Adrenal gland (tissue), 12 donors: Measurements from ENCODE around the gene TRAPPC3. TPM values are rescaled to one million over a fixed set of nuclear protein-coding genes. Genes with fewer than 3 reads are reported as not detected.
"Not testable (repeated sequence)": the region's sequence is repeated elsewhere in the genome, so short reads cannot be mapped to it uniquely, and the experiment has no call there.

Experiments used
- DNase-seq, 7 donors: peaks; one replicate each; pipeline ENCODE4 v3.0.0-alpha.2; 2019 to 2020
- H3K27ac ChIP-seq, 5 donors: fragments of 200-600 bp; sonication (generic) in 4 of 5; 1 replicate in 3 of 5; 2 replicates in 2 of 5; pipeline versions ENCODE4 v1.5.1 to v1.8.0; 2016 to 2020; ENCODE audit warnings: mild to moderate bottlenecking in 1 of 5
- H3K27me3 ChIP-seq: fragments of 200-600 bp; 2 replicates; pipeline ENCODE4 v1.8.0; 2021
- H3K36me3 ChIP-seq, 2 donors: fragments of 200-600 bp; replicated peaks in 1 of 2; 1 replicate in 1 of 2; 2 replicates in 1 of 2; pipeline versions ENCODE4 v1.5.1 to v1.8.0; 2018 to 2022
- H3K4me1 ChIP-seq, 2 donors: fragments of 200-600 bp; replicated peaks in 1 of 2; 1 replicate in 1 of 2; 2 replicates in 1 of 2; pipeline versions ENCODE4 v1.5.1 to v1.8.0; 2018 to 2021
- H3K4me3 ChIP-seq, 4 donors: fragments of 200-600 bp; sonication (generic) in 3 of 4; one replicate each; pipeline ENCODE4 v1.5.1; 2016 to 2018
- H3K9me3 ChIP-seq, 3 donors: fragments of 200-600 bp; sonication (generic) in 1 of 3; replicated peaks in 1 of 3; 1 replicate in 2 of 3; 2 replicates in 1 of 3; pipeline versions ENCODE4 v1.5.1 to v1.8.0; 2016 to 2021
- CTCF ChIP-seq, 6 experiments: fragments of 450-650 bp in 4 of 6; fragments of 200-600 bp in 2 of 6; sonication (generic) in 1 of 6; IDR thresholded peaks; 1 replicate in 5 of 6; 2 replicates in 1 of 6; pipeline versions ENCODE4 v1.5.1 to v1.8.0; 2016 to 2021; ENCODE audit warnings: antibody characterized with exemption in 6 of 6, mild to moderate bottlenecking in 2 of 6, moderate library complexity in 1 of 6
- POLR2A ChIP-seq, 2 donors: fragments of 450-650 bp; IDR thresholded peaks; one replicate each; pipeline ENCODE4 v1.6.1; 2017; ENCODE audit warnings: antibody characterized with exemption in 2 of 2, mild to moderate bottlenecking in 2 of 2, moderate library complexity in 1 of 2
- WGBS, 4 donors: extraction: QIAGEN DNeasy Blood & Tissue Kit in 2 of 4; methylation state at CpG; one replicate each; pipeline versions ENCODE4 v1.1.5 to v1.1.7; 2013 to 2017; 5-methylcytosine and 5-hydroxymethylcytosine counted together
- intact Hi-C, 2 donors: fragments of 100-400 bp; cut with DNase I; formaldehyde crosslinking; loops; one replicate each; pipeline versions ENCODE4 v1.14.1 to v1.15.0; 2022 to 2023
- polyA plus RNA-seq, 3 donors: library from polyadenylated mRNA; stranded (reverse); fragments of 200-250 nt in 2 of 3; fragments of 350-450 nt in 1 of 3; fragmentation: Illumina TruSeq in 1 of 3; extraction: RNeasy Lipid Tissue Mini Kit (QIAGEN cat#74804) in 1 of 3; gene quantifications; one replicate each; pipeline ENCODE4 v1.2.3, GENCODE V29; 2013 to 2014
- total RNA-seq, 9 donors: library from RNA; depleted of rRNA in 4 of 9; stranded (reverse); fragments of >200 nt in 4 of 9; fragments of 120-200 nt in 1 of 9; fragmentation: NEBNext Ultra II Directional in 1 of 9; extraction: Animal tissue kit (Norgen Biotek cat#: 25700) in 1 of 9; gene quantifications; one replicate each; pipeline versions ENCODE4 v1.1.0 to v1.2.4, GENCODE V29; 2013 to 2023
- donor health status: healthy with polysubstance abuse.
- donor health status: Bipolar disorder and iron deficiency.
- donor health status: DM: yes; HTN: yes; CAD: no.
- donor health status: DM: no; HTN: no; CAD: no.
- donor health status: DM: no; HTN: no; CAD: no.
- donor health status: DM: yes; HTN: yes; CAD: no.

The TRAPPC3 gene
- total and polyA plus RNA-seq, 12 donors = 54.0 to 182 (median 114) TPM

GRCh38 chr1:36159614-36160387 is 10.5 kb upstream of the TRAPPC3 start:
- DNase-seq = no peak
- no peaks in the 10 kb centered on the region for H3K27me3 ChIP-seq
- intact Hi-C loops = no loop called here
- no peak for TF ChIP-seq POLR2A (IDR thresholded peaks at IDR 0.05)
- no peak for TF ChIP-seq CTCF (IDR thresholded peaks at IDR 0.05)
- H3K9me3 ChIP-seq = no peaks in the 10 kb centered on the region
- no peaks in the 10 kb centered on the region for H3K36me3 ChIP-seq
- H3K27ac ChIP-seq = peak overlapping the region in 2 of 5 donors; percentile 76 to 78
- peaks cover 51 to 66% of the 10 kb centered on the region in 2 donors for H3K4me1 ChIP-seq
- 88 to 90% (median 88%) methylated on average over 9 to 10 of the region's 10 CpGs for WGBS, 4 donors
- no peak overlapping the region for H3K4me3 ChIP-seq

- H3K36me3 ChIP-seq, H3K4me3 ChIP-seq, H3K27me3 ChIP-seq, DNase-seq, H3K9me3 ChIP-seq, H3K27ac ChIP-seq, intact Hi-C loops: not testable (repeated sequence)
- H3K4me1 ChIP-seq = peaks cover 52 to 70% of the 10 kb centered on the region in 2 donors
- WGBS, 4 donors = 90 to 95% (median 94%) methylated on average over 10 of the region's 10 CpGs
These were observed 9.6 kb upstream of the TRAPPC3 start for GRCh38 chr1:36158827-36159252.

GRCh38 chr1:36157973-36158826 is 8.9 kb upstream of the TRAPPC3 start:
- no peaks in the 10 kb centered on the region for H3K27me3 ChIP-seq
- intact Hi-C loops = no loop called here
- no peak for TF ChIP-seq POLR2A (IDR thresholded peaks at IDR 0.05)
- no peak for TF ChIP-seq CTCF (IDR thresholded peaks at IDR 0.05)
- H3K9me3 ChIP-seq = no peaks in the 10 kb centered on the region
- DNase-seq = no peak
- peak overlapping the region in 2 of 5 donors; percentile 98 to 100 for H3K27ac ChIP-seq
- WGBS, 4 donors = 67 to 73% (median 69%) methylated on average over 9 of the region's 9 CpGs
- H3K4me1 ChIP-seq = peaks cover 50 to 67% of the 10 kb centered on the region in 2 donors
- H3K4me3 ChIP-seq = peak overlapping the region in 1 of 4 donors; percentile 99
- H3K36me3 ChIP-seq = no peaks in the 10 kb centered on the region

GRCh38 chr1:36157115-36157903 is 8.0 kb upstream of the TRAPPC3 start:
- Histone ChIP-seq H3K27ac (peak overlapping the region; percentile 35 to 100 (median 95)), H3K27me3 (no peaks in the 10 kb centered on the region), H3K9me3 (no peaks in the 10 kb centered on the region), H3K36me3 (no peaks in the 10 kb centered on the region), H3K4me1 (peaks cover 41 to 58% of the 10 kb centered on the region in 2 donors), H3K4me3 (peak overlapping the region; percentile 74 to 99 (median 95))
- peak in 3 of 7 donors; percentile 29 to 56 (median 45) for DNase-seq
- 4 to 19% (median 12%) methylated on average over 6 to 9 of the region's 9 CpGs for WGBS, 4 donors
- intact Hi-C loops = no loop called here
- TF ChIP-seq POLR2A (IDR thresholded peaks at IDR 0.05) (no peak), CTCF (IDR thresholded peaks at IDR 0.05) (no peak)
